Measurements from ENCODE around the gene PDE4D.

PDE4D gene

GRCh38 chr5:59648949-59649921 lies 244.3 kb downstream of the PDE4D start:
- DNase-seq: no peak

- DNase-seq: no peak
Measured at GRCh38 chr5:59648038-59648831, 245.3 kb downstream of the PDE4D start.

GRCh38 chr5:59645380-59645779 lies 248.1 kb downstream of the PDE4D start:
- no peak for DNase-seq

- DNase-seq: no peak
Measured at GRCh38 chr5:59640411-59640810, 253.1 kb downstream of the PDE4D start.

- no peak for DNase-seq
Measured at GRCh38 chr5:59637884-59638580, 255.5 kb downstream of the PDE4D start.

- DNase-seq: no peak
Measured at GRCh38 chr5:59629561-59629960, 264.0 kb downstream of the PDE4D start.

- no peak for DNase-seq
Measured at GRCh38 chr5:59628062-59628828, 265.3 kb downstream of the PDE4D start.

GRCh38 chr5:59624898-59625297 lies 268.6 kb downstream of the PDE4D start:
- no peak for DNase-seq

- no peak for DNase-seq
Measured at GRCh38 chr5:59622848-59623247, 270.7 kb downstream of the PDE4D start.

- no peak for DNase-seq
Measured at GRCh38 chr5:59621477-59621876, 272.0 kb downstream of the PDE4D start.

GRCh38 chr5:59620535-59621212 lies 272.9 kb downstream of the PDE4D start:
- DNase-seq: no peak

- DNase-seq: no peak
Measured at GRCh38 chr5:59618644-59619043, 274.9 kb downstream of the PDE4D start.

GRCh38 chr5:59617186-59617771 lies 276.2 kb downstream of the PDE4D start:
- no peak for DNase-seq

- DNase-seq: no peak
Measured at GRCh38 chr5:59616413-59616812, 277.1 kb downstream of the PDE4D start.

- DNase-seq: no peak
Measured at GRCh38 chr5:59615272-59615671, 278.3 kb downstream of the PDE4D start.

GRCh38 chr5:59609501-59610265 lies 283.8 kb downstream of the PDE4D start:
- no peak for DNase-seq

- DNase-seq: no peak
Measured at GRCh38 chr5:59608745-59609144, 284.8 kb downstream of the PDE4D start.

- DNase-seq: no peak
Measured at GRCh38 chr5:59607138-59607765, 286.3 kb downstream of the PDE4D start.

GRCh38 chr5:59605915-59606314 lies 287.6 kb downstream of the PDE4D start:
- DNase-seq: no peak

GRCh38 chr5:59604111-59604510 lies 289.4 kb downstream of the PDE4D start:
- no peak for DNase-seq

Data from SHP77 (cell line).